GM18499 (cell line): ENCODE measurements around the gene CDH18.

Source experiments
- ATAC-seq: cut with Tn5 transposase; IDR thresholded peaks from one replicate; pipeline ENCODE4 v1.9.1; 2021; ENCODE audit warnings: moderate number of reproducible peaks; ENCODE audit not compliant: insufficient read depth, unreplicated experiment

Gene CDH18, protein sequence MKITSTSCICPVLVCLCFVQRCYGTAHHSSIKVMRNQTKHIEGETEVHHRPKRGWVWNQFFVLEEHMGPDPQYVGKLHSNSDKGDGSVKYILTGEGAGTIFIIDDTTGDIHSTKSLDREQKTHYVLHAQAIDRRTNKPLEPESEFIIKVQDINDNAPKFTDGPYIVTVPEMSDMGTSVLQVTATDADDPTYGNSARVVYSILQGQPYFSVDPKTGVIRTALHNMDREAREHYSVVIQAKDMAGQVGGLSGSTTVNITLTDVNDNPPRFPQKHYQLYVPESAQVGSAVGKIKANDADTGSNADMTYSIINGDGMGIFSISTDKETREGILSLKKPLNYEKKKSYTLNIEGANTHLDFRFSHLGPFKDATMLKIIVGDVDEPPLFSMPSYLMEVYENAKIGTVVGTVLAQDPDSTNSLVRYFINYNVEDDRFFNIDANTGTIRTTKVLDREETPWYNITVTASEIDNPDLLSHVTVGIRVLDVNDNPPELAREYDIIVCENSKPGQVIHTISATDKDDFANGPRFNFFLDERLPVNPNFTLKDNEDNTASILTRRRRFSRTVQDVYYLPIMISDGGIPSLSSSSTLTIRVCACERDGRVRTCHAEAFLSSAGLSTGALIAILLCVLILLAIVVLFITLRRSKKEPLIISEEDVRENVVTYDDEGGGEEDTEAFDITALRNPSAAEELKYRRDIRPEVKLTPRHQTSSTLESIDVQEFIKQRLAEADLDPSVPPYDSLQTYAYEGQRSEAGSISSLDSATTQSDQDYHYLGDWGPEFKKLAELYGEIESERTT

DNA sequence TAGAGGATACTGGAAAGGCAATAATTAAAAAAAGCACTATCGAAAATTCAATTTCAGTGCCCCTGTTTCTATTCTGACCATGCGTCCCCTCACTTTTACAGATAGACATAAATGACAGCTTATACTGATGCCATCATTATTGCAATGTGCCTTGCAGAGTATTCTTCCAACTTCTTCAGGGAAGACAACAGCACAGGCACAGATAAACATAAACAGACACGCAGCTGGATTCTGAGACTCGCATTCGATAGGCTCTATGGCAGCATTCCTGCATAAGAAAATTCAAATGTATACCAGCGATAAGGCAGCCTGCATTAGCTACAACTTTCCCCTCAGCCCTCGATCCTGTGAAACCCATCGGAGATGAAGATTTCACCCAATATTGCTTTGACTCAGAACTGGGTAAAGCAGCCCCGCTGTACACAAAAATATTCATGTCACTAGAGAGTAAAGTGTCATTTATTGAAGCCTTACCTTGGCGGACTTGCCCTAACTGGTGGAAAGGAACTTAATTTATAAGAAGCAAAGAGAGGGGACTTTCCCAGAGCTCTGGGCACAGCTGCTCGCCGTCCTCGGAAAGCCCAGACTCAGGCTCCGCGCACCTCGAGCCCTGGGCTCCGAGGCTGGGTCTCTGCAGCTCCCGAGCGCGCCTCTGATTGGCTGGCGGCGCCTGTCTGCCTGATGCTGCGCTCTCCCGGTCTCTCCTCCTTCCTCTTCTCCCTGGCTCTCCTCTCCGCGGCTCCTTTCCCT, at the start of gene CDH18:
Gene CDH18 (minus strand): TSS at position 589 of the 750 bp plus-strand sequence. CDS start 149,214 bp downstream, outside the sequence.
- ATAC-seq: no peak

DNA sequence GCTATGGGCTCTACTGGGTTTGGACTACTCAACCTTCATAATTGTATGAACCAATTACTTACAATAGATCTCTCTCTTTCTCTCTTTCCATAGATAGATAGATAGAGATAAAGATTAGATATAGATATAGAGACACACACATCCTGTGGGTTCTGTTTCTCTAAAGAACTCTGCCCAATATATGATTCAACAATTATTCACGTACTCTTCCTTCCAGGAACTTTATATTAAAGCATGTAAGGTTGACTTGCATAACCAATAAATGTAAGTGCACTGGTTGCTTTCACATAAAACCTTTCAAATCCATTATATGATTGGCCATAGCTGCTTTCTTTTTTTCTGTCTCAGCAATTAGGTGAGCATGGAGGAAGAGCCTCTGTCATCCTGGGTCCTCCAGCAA, 46.7 kb upstream of the CDH18 start:
- ATAC-seq: no peak

DNA sequence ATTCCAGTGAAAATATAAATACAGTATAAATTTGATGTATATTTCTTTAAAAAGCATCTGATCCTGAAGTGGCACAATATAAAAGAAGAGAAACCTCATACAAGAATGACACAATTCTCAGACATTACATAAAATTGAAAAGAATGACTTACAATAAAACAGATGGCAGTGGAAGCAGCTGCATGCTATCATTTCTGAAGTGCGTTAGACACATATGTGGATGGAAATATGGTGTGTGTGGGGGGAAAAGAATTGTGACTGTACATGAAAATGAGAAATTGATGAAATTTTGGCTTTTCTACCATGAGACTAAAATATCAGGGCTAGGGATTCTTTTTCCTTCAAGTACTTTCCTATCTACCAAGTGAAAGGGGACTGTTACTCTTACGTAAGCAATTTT, 45.9 kb upstream of the CDH18 start:
- no peak for ATAC-seq

DNA sequence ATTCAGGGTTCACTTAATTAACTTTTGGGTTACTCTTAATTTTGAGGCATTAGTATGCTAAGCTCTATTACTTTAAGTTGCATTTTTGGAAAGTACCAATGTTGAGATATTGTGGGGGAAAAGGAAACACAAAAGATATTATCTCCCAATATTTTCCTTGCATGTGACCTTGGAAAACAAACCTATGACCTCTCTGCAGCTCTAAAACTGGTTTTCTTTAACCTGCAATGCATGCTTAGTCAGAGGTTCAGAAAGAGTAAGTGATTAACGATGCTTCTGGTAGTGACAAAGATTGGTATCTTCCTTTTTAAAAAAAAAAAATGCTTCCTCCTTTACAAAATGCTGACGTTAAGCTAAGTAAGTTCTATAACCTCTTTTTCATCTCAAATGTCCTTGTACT, 44.9 kb upstream of the CDH18 start:
- no peak for ATAC-seq

DNA sequence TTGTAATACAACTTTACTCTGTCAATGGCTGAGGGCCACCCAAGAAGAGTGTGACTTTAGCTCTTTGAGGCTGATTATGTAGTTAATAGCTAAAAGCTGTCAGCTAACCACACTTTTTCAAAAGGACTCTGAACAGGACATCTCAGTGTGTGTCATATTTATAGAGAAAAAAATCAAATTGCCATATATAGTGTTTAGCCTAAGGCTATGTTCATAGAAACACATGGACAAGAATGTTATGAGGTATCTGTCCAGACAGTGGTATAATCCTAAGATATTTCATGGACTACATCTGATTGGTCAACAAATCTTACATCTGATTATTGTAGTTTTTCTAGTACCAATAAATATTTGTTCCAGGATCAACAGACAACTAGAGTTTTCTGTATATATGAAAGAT, 42.1 kb upstream of the CDH18 start:
- ATAC-seq: no peak

DNA sequence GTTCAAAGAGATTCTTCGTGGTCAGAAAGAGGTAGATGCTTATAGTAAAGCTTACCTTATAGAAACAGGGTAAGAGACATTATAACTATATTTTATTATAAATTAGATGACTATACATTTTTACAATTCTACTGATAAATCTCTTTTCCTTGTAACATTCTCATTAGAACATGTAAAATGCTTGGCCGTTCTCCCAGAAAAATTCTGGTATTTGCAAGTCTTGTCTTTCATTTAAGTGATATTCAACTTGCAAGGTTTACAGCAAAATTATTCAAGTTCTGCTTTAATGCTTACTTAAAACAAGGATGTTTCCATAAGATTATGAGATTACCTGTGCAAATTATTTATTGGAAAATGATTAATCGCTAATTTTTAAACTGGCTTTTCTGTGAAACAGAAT, 41.3 kb upstream of the CDH18 start:
- ATAC-seq: no peak

DNA sequence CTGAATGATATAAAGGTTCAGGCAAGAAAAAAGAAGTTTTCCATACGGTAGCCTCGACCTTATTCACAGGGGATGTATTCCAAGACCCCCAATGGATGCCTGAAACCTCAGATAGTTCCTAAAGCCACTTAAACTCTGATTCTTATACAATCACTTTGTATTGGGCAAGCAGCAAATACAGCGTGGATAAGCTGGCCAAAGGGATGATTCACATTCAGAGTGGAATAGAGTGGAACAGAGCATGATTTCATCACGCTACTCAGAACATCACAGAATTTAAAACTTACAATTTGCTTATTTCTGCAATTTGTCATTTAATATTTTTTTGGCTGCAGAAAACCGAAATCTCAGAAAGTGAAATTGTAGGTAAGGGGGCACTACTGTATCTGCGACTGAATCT, 40.5 kb upstream of the CDH18 start:
- ATAC-seq: no peak

DNA sequence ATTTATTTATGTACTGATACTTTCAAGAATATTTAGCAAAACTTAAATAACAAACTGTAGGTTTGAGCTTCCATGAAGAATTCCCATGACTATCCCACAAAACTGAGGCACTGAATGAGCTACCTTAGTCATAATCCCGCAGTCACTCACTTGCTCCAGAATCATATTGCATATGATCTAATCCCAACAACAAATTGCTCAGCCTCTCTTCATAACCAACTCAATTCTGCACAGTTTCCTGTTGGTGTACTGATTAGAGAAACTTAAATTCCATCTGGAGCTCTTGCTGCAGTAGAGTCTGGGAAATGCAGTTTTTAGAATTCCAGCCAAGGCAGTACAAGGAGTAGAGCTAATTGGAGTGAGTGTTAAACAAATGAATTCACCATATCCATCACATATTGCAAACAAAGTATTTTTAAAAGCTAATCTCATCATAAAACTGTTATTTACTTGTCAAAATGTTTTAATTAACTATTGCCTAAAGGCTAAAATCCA, 35.7 kb upstream of the CDH18 start:
- no peak for ATAC-seq

DNA sequence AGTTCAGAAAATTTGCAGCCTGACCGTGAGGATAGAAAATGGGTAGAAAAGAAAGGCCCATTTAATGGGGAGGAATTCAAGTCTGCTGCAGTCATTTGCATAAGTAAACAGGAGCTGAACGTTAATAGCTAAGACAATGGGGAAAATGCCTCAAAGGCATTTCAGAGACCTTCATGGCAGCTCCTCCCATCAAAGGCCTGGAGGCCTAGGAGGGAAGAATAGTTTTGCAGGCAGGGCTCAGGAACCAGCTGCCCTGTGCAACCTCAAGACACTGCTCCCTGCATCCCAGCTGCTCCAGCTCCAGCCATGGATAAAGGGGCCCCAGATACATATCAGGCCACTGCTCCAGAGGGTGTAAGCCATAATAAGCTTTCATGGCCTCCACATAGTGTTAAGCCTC, 32.2 kb upstream of the CDH18 start:
- ATAC-seq: no peak

DNA sequence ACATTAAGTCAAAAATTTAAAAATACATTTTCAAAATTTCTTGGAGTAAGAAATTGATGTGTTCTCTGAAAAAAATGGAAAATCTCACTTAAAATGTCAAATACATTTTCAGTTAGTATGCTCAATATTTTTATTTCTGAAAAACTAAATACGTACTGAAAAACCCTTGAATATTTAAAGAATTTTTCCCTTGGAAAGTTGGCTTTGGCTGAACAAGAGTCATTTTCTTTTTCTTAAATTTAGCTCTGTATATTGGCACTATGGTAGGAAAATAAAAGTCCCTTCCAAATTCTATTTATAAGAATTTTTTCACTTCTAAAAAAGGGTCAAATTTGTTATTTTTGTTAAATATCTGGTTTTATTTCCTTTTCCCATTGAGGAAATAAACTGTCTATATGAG, 29.0 kb upstream of the CDH18 start:
- no peak for ATAC-seq

DNA sequence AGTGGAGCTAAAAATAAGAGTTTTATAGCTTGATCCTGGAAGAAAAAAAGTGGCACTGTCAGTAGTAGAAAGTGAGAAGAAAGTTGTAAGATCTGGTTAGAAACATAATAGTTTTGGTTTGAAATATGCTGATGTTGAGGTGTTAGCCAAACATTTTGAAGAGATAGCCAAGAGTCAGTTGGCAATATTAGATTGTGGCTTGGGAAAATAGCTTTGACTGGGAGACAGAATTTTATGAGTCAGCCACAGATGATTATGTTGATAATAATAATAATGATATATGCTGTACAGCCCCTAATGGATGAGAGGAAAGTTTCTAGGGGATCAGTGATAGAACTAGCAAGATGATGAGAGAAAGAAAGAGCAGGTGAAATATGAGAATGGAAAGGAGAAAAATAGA, 12.4 kb upstream of the CDH18 start:
- no peak for ATAC-seq

DNA sequence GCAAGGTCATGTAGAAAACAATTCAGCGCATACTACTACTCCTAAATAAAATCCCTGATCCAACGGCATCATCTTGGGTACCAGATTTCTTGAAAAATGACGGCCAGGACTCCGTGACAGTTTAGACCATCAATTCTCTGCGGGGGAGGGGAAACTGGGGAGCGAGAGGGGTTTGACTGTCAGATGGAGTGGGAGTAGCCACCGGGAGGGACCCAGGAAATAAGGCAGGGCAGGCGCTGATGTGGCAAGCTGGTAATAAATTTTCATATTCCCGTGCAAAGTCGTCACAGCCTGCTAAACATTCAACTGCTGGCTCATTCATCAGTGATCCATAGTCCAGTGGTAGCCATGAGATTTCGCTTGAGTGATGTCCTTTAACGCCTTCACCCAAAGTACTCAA, 457 bp upstream of the CDH18 start:
- no peak for ATAC-seq

DNA sequence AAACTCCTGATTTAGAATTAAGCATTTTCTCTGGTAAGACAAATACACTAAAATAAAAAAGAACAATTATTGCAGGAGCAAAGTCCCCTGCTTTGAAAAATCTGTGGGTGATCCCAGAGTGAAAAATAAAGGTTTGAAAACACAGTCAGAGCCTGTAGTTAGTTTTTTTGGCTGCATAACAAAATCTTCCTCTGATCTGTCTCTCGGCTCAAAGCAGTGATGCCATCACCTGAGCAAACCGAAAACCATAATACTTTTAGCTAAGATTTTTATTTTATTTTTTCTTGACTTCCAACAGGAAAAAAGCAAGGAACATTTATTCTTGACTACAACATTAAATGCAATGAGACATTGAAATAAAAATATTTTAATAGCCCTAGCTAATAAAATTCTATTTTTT, 1.2 kb downstream of the CDH18 start:
- ATAC-seq: no peak

DNA sequence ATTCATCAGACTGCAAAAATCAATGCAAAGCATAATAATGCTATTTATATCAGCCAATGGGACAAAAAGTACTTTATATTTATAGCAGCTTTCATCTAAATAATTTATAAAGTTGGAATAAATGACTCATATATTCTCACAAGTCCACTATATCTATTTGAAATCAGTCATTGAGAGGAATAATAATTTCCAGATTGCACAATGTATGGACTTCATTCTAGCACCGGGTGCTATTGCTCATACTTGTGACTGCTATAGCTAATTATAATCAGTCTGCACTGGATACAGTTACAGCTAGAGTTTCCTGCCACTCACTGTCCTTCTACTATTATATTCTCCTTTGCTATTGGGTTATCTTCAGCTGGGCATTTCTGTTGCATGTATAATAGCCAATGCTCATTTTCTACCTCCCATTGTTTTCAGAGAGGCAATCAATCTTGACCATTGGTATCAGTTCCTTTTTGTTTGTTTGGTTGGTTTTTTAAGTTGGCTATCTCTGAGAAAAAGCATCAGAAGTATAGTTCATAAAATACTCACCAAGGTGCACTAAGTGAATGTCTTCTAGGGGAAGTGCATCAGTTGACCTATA, 1.9 kb downstream of the CDH18 start:
- ATAC-seq: no peak

DNA sequence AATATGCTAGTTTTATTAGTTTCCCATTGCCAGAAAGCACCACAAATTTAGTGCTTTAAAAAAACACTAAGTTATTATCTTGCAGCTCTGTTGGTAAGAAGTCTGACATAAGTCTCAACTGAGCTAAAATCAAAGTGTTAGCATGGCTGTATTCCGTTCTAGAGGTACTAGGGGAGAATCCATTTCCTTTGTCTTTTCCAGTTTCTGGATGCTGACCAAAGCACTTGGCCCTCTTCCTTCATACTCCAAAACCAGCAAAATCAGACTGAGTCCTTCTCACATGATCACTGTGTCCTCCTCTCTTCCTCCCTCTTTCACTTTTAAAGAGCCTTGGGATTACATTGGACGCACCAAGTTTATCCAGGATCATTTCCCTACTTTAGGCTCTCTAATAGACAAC, 9.5 kb downstream of the CDH18 start:
- ATAC-seq: no peak

DNA sequence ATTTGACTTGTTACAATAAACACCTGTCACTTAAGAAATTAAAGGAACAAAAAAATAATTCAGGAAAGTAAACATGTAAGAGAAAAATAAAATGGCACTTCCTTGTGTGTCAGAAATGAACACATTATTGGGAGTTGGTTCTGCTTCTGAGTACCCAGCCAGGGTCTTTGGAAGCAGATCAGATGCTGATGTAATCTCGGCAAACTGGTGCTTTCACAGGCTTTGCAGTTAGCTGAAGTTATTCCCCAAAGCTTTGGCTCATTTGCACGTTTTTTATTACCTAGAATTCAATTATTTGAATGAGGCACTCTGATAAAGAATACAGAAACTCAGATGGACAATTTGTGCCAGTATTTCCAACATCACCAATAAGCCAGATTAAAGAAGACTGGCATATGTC, 10.9 kb downstream of the CDH18 start:
- no peak for ATAC-seq

DNA sequence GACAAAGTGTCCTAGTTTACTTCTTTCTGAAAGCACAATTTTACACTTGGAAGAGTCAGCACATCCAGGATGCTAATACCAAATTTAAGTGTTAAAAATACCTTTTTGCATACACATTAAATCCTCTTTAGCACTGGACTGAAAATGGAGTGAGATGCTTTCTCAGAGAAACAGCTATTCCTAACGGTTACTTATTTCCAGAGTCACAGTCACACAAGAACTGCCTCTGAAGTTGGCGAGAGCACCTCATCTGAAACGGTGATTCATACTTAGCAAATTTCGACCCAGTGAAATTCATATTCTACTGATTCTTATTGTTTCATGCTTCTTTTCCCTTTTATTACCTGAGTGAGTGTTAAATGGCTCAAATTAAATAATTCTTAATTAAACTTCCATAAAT, 12.2 kb downstream of the CDH18 start:
- ATAC-seq: no peak

DNA sequence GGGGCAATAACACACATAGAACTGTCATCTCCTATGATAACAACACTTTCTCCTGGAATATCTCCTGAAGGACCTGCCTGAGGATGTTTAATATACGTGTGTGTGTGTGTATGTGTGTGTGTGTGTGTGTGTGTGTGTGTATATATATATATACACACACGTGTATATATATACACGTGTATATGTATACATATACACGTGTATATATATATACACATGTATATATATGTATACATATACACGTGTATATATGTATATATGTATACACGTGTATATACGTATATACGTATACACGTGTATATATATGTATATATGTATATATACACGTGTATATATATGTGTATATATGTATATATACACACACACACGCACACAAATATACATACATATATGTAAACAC, 27.5 kb downstream of the CDH18 start:
- no peak for ATAC-seq

DNA sequence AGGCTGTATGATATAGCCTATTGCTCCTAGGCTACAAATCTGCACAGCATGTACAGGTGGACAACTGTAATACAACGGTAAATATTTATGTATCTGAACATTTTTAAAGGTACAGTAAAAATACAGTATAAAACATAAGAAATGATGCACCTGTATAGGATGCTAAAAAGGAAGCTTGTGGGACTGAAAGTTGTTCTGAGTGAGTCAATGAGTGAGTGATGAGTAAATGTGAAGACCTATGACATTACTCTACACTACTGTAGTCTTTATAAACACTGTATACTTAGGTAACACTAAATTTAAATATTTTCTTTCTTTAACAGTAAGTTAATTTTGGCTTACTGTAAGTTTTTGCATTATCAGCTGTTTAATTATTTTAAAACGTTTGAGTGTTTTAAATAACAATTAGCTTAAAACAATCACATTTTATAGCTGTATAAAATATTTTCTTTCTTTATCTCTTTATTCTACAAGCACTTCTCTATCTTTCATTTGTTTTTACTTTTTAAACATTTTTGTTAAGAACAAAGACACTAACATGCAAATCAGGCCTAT, 28.1 kb downstream of the CDH18 start:
- no peak for ATAC-seq

DNA sequence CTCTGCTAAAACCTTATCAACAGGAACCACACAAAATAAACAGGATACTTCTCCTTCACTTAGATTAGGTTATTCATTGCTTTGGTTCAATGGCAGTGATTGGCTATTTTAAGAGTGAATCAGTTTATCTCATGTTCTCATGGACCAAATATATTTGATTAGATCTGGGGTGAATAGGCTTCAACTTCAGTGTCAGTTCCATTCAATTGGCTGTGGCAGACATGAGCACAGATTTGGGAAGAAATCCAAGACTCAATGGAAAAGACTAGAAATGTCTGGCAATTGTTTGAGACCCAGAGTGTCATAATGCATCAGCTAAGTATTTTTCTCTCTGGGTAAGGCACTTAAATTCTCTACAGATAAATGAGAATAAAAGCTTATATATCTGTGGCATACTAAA, 37.1 kb downstream of the CDH18 start:
- no peak for ATAC-seq
